Choroid plexus epithelial cell (primary cell): ENCODE measurements around the gene PGP.

Experiments used
- DNase-seq: peaks from one replicate; pipeline ENCODE4 v3.0.0-alpha.2; 2010; ENCODE audit warnings: low read depth
- H3K4me3 ChIP-seq: 2 replicates; pipeline ENCODE4 v1.5.1; 2011; ENCODE audit warnings: low read depth, mild to moderate bottlenecking, control low read depth, low read length, moderate library complexity
- CTCF ChIP-seq: conservative IDR thresholded peaks from 2 replicates; pipeline ENCODE4 v1.5.1; 2011; ENCODE audit warnings: low read depth, mild to moderate bottlenecking, control low read depth, inconsistent platforms, low read length, moderate library complexity

PGP gene

GRCh38 chr16:2236337-2237101 is 21.9 kb upstream of the PGP start, which contains the start of gene DNASE1L2:
Gene DNASE1L2, plus strand, starts transcription at chr16:2236444. Its CDS starts 373 bp downstream, at chr16:2236817.
- peak within 1 kb of the TSS; percentile 26 for H3K4me3 ChIP-seq
- peak; percentile 28 for DNase-seq
- no peak for TF ChIP-seq CTCF

- no peak for DNase-seq
- TF ChIP-seq CTCF, result no peak
- no peak overlapping the region for H3K4me3 ChIP-seq
Observed at GRCh38 chr16:2235695-2236336, 21.2 kb upstream of the PGP start.

GRCh38 chr16:2235234-2235651 is 20.6 kb upstream of the PGP start:
- H3K4me3 ChIP-seq, result no peak overlapping the region
- DNase-seq, result no peak
- TF ChIP-seq CTCF, result no peak

GRCh38 chr16:2234813-2235170 is 20.2 kb upstream of the PGP start:
- no peak for TF ChIP-seq CTCF
- H3K4me3 ChIP-seq, result no peak overlapping the region
- no peak for DNase-seq

GRCh38 chr16:2233872-2234812 is 19.5 kb upstream of the PGP start:
- TF ChIP-seq CTCF, result no peak
- no peak overlapping the region for H3K4me3 ChIP-seq

GRCh38 chr16:2233046-2233775 is 18.6 kb upstream of the PGP start:
- no peak for TF ChIP-seq CTCF
- H3K4me3 ChIP-seq, result no peak overlapping the region
- DNase-seq, result no peak

More at GRCh38 chr16:2233872-2234812, 19.5 kb upstream of the PGP start:
- DNase-seq, result no peak
